HG03565 (cell line): Measurements from ENCODE around the gene UBE2K.
"Not testable (repeated sequence)": the region's sequence is repeated elsewhere in the genome, so short reads cannot be mapped to it uniquely, and the experiment has no call there.

ENCODE experiments used
- ATAC-seq: cut with Tn5 transposase; IDR thresholded peaks from one replicate; pipeline ENCODE4 v1.9.1; 2021; ENCODE audit warnings: mild to moderate bottlenecking, moderate library complexity; ENCODE audit not compliant: unreplicated experiment

Gene UBE2K

GRCh38 chr4:39687014-39687413 is 10.9 kb upstream of the UBE2K start:
- ATAC-seq = no peak

DNA sequence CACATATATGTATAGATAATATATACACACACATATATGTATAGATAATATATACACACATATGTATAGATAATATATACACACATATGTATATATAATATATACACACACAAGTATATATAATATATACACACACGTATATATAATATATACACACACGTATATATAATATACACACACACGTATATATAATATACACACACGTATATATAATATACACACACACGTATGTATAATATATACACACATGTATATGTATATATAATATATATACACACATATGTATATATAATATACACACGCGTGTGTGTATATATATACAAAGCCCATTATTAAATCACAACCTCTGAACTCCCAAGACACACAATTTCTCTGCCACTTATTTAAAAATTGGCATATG is 8.0 kb upstream of the UBE2K start:
- no peak for ATAC-seq

GRCh38 chr4:39698424-39699009 is 581 bp downstream of the UBE2K start:
- ATAC-seq = no peak

- no peak for ATAC-seq
Observed at GRCh38 chr4:39699687-39700409, 1.9 kb downstream of the UBE2K start.

- no peak for ATAC-seq
Observed at GRCh38 chr4:39700554-39700953, 2.6 kb downstream of the UBE2K start.

DNA sequence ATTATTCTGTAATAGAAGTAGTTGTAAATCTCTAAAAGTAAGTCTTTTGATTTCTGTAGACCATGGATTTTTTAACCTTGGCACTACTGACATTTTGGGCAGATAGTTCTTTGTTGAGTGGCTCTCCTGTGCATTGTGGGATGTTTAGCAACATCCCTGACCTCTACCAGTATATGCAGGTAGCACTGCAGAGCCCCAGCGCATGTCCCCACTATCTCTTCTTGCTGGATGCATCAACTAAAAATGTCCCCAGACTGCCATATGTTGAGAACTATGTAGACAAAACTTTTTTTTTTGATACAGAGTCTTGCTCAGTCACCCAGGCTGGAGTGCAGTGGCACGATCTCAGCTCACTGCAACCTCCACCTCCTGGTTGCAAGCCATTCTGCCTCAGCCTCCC is 4.8 kb downstream of the UBE2K start:
- ATAC-seq = no peak

DNA sequence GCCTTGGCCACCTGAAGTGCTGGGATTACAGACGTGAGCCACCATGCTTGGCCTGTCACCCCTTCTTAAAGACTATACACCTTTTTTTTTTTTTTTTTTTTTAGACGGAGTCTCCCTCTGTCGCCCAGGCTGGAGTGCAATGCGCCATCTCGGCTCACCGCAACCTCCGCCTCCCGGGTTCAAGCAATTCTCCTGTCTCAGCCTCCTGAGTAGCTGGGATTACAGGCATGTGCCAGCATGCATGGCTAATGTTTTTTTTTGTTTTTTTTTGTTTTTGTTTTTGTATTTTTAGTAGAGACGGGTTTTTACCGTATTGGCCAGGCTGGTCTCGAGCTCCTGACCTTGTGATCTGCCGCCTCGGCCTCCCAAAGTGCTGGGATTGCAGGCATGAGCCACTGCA is 6.9 kb downstream of the UBE2K start:
- ATAC-seq = not testable (repeated sequence)

- peak; percentile 8 for ATAC-seq
Observed at GRCh38 chr4:39706334-39706733, 8.4 kb downstream of the UBE2K start.

DNA sequence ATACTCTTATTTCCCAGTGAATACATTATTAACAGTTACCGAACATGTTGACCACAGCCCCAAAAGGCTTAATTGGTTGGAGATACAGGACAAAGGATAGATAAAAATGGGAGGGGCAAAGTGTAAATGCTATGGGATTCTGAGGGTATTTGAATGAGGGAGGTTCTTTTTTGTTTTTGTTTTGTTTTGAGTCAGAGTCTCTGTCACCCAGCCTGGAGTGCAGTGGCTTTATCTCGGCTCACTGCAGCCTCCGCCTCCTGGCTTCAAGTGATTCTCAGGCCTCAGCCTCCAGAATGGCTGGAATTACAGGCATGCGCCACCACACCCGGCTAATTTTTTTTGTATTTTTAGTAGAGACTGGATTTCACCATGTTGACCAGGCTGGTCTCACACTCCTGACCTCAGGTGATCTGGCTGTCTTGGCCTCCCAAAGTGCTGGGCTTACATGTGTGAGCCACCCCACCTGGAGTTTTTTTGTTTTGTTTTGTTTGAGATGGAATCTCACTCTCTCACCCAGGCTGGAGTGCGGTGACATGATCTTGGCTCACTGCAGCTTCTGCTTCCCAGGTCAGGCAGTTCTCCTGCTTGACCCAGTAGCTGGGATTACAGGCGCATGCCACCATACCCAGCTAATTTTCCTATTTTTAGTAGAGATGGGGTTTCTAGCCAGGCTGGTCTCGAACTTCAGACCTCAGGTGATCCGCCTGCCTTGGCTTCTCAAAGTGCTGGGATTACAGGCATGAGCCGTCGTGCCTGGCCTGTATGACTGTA is 9.0 kb downstream of the UBE2K start:
- peak; percentile 47 for ATAC-seq

DNA sequence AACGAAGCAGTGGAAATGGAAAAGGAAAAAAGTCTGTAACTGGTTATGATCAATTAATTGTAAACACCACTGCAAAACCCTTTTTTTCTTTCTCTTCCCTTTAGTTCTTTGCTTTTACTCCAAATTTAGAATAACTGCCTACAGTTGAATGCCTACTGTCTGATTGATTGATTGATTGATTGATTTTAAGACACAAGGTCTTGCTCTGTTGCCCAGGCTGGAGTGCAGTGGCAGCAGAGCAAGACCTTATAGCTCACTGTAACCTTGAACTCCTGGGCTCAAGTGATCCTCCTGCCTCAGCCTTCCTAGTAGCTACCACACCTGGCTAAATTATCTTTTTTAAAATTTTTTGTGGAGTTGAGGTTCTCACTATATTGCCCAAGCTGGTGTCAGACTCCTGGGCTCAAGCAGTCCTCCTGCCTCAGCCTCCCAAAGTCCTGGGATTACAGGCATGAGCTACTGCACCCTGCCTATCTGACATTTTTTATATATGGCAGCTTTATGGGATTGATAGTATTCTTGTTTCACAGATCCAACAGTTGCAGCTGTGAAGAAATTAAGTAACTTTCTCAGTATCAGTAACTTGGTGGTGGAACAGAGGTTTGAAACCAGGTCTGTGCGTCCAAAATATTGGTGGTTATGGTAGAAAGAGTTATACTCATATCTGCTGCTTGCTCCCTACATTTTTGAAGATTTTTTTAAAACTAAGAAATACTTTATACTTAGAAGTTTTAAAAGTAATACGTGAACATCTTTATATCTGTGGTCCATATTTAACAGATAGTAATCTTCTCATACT is 12.4 kb downstream of the UBE2K start:
- no peak for ATAC-seq

- no peak for ATAC-seq
Observed at GRCh38 chr4:39712819-39713607, 15.1 kb downstream of the UBE2K start.

DNA sequence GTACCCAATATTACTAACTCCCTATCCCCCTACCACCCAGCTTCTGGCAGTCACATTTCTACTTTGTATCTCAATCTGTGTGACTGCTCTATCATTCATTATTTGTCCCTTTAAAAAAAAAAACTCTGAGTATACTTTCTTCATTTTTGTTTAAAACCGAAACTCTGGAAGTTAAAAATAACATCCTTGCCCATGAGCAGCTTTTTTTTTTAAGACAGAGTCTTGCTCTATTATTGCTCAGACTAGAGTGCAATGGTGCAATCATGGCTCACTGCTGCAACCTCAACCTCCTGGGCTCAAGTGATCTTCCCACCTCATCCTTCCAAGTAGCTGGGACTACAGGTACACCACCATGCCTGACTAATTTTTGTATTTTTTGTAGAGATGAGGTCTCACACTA is 15.8 kb downstream of the UBE2K start:
- no peak for ATAC-seq

GRCh38 chr4:39714166-39714565 is 16.2 kb downstream of the UBE2K start:
- no peak for ATAC-seq

DNA sequence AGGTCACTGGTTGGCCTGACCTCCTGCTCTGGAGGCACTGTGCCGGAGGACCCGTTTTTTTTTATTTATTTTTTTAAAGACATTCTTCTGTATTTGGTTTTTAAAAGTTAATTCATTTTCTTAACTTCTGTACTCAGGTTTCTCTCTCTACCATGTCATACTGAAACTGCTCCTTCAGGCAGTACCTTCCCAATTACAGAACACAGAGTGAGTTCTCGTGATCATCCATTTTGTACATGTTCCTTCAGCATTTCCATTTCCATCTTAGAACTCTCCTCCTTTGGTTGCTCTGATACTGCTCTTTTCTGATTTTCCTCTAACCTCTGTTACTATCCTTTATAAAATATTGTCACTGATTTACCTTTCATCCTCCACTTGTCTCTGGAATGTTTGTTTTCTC is 17.9 kb downstream of the UBE2K start:
- ATAC-seq = no peak

- ATAC-seq = no peak
Observed at GRCh38 chr4:39716356-39716755, 18.4 kb downstream of the UBE2K start.

DNA sequence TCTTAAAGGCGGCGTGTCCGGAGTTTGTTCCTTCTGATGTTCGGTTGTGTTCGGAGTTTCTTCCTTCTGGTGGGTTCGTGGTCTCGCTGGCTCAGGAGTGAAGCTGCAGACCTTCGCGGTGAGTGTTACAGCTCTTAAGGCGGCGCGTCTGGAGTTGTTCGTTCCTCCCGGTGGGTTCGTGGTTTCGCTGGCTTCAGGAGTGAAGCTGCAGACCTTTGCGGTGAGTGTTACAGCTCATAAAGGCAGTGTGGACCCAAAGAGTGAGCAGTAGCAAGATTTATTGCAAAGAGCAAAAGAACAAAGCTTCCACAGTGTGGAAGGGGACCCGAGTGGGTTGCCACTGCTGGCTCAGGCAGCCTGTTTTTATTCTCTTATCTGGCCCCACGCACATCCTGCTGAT is 19.8 kb downstream of the UBE2K start:
- not testable (repeated sequence) for ATAC-seq

DNA sequence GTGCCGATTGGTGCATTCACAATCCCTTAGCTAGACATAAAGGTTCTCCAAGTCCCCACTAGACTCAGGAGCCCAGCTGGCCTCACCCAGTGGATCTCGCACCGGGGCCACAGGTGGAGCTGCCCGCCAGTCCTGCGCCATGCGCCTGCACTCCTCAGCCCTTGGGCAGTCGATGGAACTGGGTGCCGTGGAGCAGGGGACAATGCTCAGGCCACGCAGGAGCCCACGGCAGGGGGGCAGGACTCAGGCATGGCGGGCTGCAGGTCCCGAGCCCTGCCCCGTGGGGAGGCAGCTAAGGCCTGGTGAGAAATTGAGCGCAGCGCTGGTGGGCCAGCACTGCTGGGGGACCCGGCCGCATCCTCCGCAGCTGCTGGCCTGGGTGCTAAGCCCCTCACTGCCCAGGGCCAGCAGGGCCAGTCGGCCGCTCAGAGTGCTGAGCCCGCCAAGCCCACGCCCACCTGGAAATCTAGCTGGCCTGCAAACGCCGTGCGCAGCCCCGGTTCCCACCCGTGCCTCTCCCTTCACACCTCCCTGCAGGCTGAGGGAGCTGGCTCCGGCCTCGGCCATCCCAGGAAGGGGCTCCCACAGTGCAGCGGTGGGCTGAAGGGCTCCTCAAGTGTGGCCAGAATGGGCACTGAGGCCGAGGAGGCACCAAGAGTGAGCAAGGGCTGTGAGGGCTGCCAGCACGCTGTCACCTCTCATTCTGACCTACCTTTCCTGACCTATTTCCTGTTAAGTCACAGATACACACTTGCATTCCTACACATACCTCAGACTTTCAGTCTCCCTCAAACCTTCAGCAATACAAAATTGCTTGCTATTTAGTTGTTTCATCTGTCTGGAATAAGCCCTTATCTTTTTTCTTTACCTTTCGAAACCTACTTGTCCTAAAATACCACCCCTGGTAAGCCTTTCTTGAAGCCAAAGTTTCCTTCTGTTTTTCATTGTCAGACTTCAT is 20.7 kb downstream of the UBE2K start:
- no peak for ATAC-seq

DNA sequence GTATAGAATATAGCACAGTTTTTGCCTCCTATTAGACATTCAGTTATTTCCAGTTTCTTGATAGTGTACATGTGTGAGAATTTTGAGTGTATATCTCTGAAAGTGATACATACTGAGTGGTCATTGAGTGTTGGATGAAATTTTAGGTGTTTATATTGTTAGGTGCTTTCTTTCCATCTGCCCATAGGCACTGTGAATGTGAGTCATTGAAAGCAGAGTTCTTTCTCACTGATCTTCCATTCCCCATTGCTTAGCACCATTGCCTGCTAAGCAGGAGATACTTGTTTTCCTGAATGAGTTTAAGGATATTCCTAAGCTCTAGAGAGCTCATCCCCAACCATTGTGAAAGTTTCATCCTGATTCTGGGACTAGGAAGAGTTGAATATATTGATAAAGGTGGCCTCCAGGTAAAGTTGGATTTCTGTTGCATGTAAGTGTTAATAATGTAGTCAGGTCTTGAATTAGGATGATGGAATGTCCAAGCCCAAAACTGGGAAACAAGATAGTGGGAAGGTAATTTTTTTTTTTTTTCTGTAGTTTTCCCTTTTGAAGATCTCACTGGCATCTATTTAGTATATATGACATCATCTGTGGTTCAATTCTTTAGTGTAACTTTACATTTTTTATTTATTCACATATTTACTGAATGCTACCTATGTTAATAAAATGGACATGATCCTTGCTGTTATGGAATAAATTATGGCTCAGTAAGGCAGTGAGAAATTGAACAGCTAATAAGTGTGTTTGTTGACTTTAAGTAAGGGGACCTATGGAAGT is 22.1 kb downstream of the UBE2K start:
- no peak for ATAC-seq

DNA sequence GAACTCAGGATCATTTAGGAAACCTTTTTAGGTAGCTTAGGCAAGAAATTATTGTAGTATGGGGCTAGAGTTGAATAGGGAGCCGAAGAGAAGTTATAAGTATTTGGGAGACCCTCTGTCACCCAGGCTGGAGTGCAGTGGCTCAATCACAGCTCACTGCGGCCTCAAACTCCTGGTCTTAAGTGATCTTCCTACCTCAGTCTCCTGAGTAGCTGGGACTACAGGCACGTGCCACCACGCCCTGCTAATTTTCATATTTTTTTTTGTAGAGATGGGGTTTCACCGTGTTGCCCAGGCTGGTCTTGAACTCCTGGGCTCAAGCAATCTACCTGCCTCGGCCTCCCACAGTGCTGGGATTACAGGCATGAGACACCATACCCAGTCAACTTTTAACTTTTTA is 23.3 kb downstream of the UBE2K start:
- not testable (repeated sequence) for ATAC-seq
